KOPT-K1 (cell line): ENCODE results near the gene TNK2.

Experiments
- H3K27ac ChIP-seq: fragments of 200-600 bp; sonication (generic); 2 replicates; pipeline ENCODE4 v1.5.1; 2016; ENCODE audit warnings: antibody characterized with exemption, mild to moderate bottlenecking, low read depth, low read length; ENCODE audit not compliant: poor library complexity, severe bottlenecking
- H3K36me3 ChIP-seq: fragments of 200-600 bp; sonication (generic); 2 replicates; pipeline ENCODE4 v1.5.1; 2017; ENCODE audit warnings: antibody characterized with exemption, mild to moderate bottlenecking, low read length, moderate library complexity; ENCODE audit not compliant: insufficient read depth
- H3K9me3 ChIP-seq: fragments of 200-600 bp; sonication (generic); 2 replicates; pipeline ENCODE4 v1.5.1; 2017; ENCODE audit warnings: antibody characterized with exemption, low read length, mild to moderate bottlenecking; ENCODE audit not compliant: insufficient read depth, poor library complexity, severe bottlenecking

Gene TNK2

DNA sequence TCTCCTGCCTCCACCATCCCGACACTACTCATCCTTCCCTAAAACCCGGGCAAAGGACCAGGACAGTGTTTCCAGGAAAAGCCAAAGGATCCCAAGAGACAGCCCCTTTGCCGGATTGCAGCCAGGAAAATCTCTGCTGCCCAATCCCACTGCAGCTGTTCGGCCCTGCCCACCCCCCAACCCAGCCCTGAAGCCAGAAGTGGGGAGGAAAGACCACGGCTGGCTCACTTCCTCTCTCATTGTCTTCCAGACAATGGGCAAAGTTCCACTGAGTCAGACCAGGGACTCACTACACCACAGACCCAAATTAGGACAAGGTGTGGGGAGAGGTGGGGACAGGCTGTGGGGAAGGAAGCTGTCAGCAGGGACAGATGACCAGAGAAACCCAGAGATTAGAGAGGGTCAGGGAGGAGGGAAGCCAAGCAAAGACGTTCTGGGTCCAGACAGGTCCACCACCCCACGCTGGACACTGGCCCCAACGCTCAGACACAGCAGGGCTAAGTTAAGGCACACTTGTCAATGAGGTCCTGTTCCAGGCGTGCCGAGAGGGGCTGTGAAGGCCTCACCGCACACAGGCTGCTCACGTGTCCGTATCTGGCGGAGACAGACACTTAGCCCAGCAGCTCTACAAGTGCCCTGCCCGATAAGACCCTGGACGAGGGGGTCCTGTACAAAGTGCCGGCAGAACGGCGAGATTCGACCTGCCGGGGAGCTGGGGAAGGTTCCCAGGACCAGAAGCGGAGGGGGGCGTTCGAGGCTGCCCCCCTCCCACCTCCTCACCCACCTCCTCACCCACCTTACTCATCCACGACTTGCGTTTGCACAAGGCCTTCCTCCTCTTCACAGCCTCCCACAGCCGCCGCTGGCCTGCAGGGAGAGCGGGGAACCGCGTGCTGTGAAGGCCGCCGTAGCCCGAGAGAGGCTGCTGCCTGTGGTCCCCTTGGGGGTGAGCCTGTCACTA, 21.9 kb downstream of the TNK2 start:
- H3K27ac ChIP-seq, result no peak overlapping the region
- H3K36me3 ChIP-seq, result peaks cover 51% of the 10 kb centered on the region; the same call in 1 of the 2 replicates
- no peaks in the 10 kb centered on the region for H3K9me3 ChIP-seq

GRCh38 chr3:195885036-195885891, 23.1 kb downstream of the TNK2 start:
- Histone ChIP-seq H3K27ac (no peak overlapping the region), H3K36me3 (peaks cover 52% of the 10 kb centered on the region; the same call in 1 of the 2 replicates), H3K9me3 (no peaks in the 10 kb centered on the region)

GRCh38 chr3:195884691-195885035, 23.7 kb downstream of the TNK2 start:
- H3K36me3 ChIP-seq, result peaks cover 52% of the 10 kb centered on the region; the same call in 1 of the 2 replicates
- no peak overlapping the region for H3K27ac ChIP-seq
- H3K9me3 ChIP-seq, result no peaks in the 10 kb centered on the region

DNA sequence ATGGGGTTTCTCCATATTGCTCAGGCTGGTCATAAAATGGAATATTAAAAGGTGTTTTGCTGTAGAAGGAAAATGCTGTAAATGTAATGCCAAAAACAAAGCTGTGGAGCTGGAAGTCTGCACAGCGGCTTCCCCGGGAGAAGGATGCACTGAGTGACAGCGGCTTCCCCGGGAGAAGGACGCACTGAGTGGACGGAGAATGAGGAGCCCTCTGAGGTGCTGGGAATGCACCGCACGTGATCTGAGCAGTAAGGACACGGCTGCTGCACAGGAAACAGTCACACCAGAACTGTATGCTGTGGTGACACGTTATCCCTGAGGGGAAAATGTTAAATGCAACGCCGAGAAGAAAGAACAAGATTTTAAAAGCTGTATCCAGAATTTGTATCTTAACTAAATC, 24.6 kb downstream of the TNK2 start:
- H3K27ac ChIP-seq, result no peak overlapping the region
- no peaks in the 10 kb centered on the region for H3K9me3 ChIP-seq
- H3K36me3 ChIP-seq, result peaks cover 60% of the 10 kb centered on the region; the same call in 1 of the 2 replicates

DNA sequence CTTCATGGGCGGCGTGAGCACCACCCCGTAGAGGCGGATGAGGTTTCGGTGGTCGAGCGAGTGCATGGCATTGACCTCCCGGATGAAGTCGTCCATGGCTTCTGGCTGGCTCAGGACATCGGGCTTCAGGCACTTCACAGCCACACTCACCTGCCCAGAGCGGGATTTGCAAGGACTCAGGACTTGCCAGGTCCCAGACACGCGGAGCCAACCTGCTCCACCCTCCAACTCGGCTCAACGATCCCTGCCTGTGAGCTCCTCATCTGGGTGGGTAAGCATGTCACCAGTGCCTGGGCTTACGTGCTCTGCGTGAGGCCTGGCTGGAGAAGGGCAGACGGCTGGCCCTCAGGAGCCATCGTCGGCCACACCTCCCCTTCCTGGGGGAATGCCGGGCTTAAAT, 25.2 kb downstream of the TNK2 start:
- Histone ChIP-seq H3K27ac (no peak overlapping the region), H3K36me3 (peaks cover 66% of the 10 kb centered on the region), H3K9me3 (no peaks in the 10 kb centered on the region)

DNA sequence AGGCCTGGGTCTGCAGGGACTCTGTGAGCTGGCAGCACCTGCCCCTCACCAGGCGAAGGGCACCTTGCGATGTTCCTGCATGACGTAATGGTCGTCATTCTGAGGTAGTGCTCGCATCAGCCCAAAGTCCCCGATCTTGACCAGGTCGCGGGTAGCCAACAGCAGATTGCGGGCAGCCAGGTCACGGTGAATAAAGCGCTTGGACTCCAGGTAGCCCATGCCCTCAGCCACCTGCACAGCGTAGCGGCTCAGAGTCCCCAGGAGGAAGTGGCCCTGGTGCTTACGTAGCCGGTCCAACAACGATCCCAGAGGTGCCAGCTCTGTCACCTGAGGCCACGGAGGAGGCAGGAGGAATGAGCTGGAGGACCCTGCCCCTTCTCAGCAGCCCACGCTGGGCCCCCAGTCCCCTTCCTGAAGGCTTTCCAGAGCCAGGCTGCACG, 26.3 kb downstream of the TNK2 start:
- Histone ChIP-seq H3K27ac (no peak overlapping the region), H3K36me3 (peaks cover 69% of the 10 kb centered on the region)

GRCh38 chr3:195881276-195881988, 26.9 kb downstream of the TNK2 start:
- H3K9me3 ChIP-seq, result no peaks in the 10 kb centered on the region
- peaks cover 70% of the 10 kb centered on the region for H3K36me3 ChIP-seq
- no peak overlapping the region for H3K27ac ChIP-seq

More for the DNA sequence above, 26.3 kb downstream of the TNK2 start:
- H3K9me3 ChIP-seq, result no peaks in the 10 kb centered on the region

DNA sequence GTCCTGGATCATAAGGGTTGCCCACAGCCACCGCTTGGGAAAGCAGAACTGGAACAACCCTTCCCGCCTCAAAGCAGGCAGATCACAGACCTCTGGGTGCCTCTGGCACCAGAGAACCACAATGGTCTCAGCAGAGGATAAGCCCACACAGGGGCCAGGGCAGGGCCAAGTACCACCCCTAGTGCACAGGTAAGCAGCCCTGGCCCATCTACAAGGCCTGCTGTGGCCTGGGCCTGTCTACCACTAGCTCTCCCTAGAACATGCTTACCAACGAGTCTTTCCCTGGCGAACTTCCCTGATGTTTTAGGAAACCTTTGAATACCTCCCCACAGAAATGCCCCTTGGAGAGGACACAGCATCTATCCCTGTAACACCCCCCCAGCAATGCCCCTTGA, 28.3 kb downstream of the TNK2 start:
- H3K36me3 ChIP-seq, result peaks cover 71% of the 10 kb centered on the region
- H3K9me3 ChIP-seq, result no peaks in the 10 kb centered on the region
- H3K27ac ChIP-seq, result no peak overlapping the region

GRCh38 chr3:195879416-195880036, 28.8 kb downstream of the TNK2 start:
- Histone ChIP-seq H3K9me3 (no peaks in the 10 kb centered on the region), H3K36me3 (peaks cover 67% of the 10 kb centered on the region), H3K27ac (no peak overlapping the region)

- no peak overlapping the region for H3K27ac ChIP-seq
Measured at GRCh38 chr3:195878424-195879274, 29.7 kb downstream of the TNK2 start.

GRCh38 chr3:195877767-195878423, 30.5 kb downstream of the TNK2 start:
- Histone ChIP-seq H3K9me3 (no peaks in the 10 kb centered on the region), H3K36me3 (peaks cover 58% of the 10 kb centered on the region), H3K27ac (no peak overlapping the region)

More at GRCh38 chr3:195878424-195879274, 29.7 kb downstream of the TNK2 start:
- Histone ChIP-seq H3K9me3 (no peaks in the 10 kb centered on the region), H3K36me3 (peaks cover 62% of the 10 kb centered on the region)

- H3K27ac ChIP-seq, result no peak overlapping the region
- H3K9me3 ChIP-seq, result no peaks in the 10 kb centered on the region
- H3K36me3 ChIP-seq, result peaks cover 58% of the 10 kb centered on the region
Measured at GRCh38 chr3:195877136-195877715, 31.1 kb downstream of the TNK2 start.
